Endothelial cell (in vitro differentiated cells): Measurements from ENCODE around the gene BAZ2A. TPM values are rescaled to one million over a fixed set of nuclear protein-coding genes. Genes with fewer than 3 reads are reported as not detected.
"Not testable (repeated sequence)": the region's sequence is repeated elsewhere in the genome, so short reads cannot be mapped to it uniquely, and the experiment has no call there.

Experiments
- DNase-seq: peaks from one replicate; pipeline ENCODE4 v3.0.0; 2021; ENCODE audit warnings: low spot score
- H3K27ac Mint-ChIP-seq: one replicate; pipeline ENCODE4 v1.8.0; 2021; ENCODE audit warnings: mixed read lengths, inconsistent platforms; ENCODE audit not compliant: unreplicated experiment
- H3K27me3 Mint-ChIP-seq: one replicate; pipeline ENCODE4 v1.8.0; 2021; ENCODE audit warnings: mild to moderate bottlenecking, moderate library complexity, mixed read lengths, inconsistent platforms; ENCODE audit not compliant: unreplicated experiment
- H3K36me3 Mint-ChIP-seq: one replicate; pipeline ENCODE4 v1.8.0; 2021; ENCODE audit warnings: mild to moderate bottlenecking, low read depth, mixed read lengths, inconsistent platforms; ENCODE audit not compliant: unreplicated experiment
- H3K4me1 Mint-ChIP-seq: one replicate; pipeline ENCODE4 v1.8.0; 2021; ENCODE audit warnings: mild to moderate bottlenecking, mixed read lengths, inconsistent platforms; ENCODE audit not compliant: unreplicated experiment
- H3K4me3 Mint-ChIP-seq: one replicate; pipeline ENCODE4 v1.8.0; 2021; ENCODE audit warnings: mild to moderate bottlenecking, mixed read lengths, inconsistent platforms; ENCODE audit not compliant: unreplicated experiment
- H3K9me3 Mint-ChIP-seq: one replicate; pipeline ENCODE4 v1.8.0; 2021; ENCODE audit warnings: mixed read lengths, inconsistent platforms; ENCODE audit not compliant: unreplicated experiment
- total RNA-seq: library from RNA; stranded (reverse); fragmentation: NEBNext Ultra II Directional; extraction: Animal tissue kit (Norgen Biotek cat#: 25700); gene quantifications from one replicate; pipeline ENCODE4 v1.2.1, GENCODE V29; 2021; ENCODE audit not compliant: unreplicated experiment
- TF ChIP-seq, protein P1 (sequence below): fragments of 200-600 bp; sonication (generic); IDR thresholded peaks from one replicate; pipeline ENCODE4 v1.5.0; 2021; ENCODE audit warnings: antibody characterized with exemption; ENCODE audit not compliant: unreplicated experiment

BAZ2A gene
- total RNA-seq, 1 donor from 2014 or later: 165 TPM

DNA sequence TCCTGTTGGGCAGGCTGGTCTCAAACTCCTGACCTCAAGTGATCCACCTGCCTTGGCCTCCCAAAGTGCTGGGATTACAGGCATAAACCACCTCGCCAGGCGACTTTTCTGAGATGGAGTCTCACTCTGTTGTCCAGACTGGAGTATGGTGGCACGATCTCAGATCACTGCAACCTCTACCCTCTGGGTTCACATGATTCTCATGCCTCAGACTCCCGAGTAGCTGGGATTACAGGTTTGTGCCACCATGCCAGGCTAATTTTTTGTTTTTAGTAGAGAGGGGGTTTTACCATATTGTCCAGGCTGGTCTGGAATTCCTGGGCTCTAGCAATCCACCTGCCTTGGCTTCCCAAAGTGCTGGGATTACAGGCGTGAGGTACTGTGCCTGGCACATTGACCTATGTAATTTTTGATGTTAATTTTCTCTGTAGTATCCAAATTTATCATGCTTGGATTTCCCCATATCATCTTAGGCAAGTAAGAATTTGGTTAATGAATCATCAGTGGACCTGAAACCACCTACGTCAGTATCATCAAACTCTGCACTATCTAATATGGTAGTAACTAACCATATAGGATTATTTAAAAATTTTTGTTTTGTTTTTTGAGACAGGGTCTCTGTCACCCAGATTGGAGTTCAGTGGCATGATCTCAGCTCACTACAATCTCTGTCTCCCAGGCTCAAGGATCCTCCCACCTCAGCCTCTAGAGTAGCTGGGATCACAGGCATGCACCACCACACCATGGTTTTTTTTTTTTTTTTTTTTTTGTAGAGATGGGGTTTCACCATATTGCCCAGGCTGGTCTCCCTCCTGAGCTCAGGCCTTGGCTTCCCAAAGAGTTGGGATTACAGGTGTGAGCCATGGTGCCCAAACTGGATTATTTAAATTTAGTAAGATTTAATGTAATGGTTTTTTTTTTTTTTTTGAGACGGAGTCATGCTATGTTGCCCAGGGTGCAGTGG is 27.6 kb upstream of the BAZ2A start:
- Mint-ChIP-seq H3K36me3 (peaks cover 16% of the 10 kb centered on the region), H3K4me3 (no peak overlapping the region), H3K9me3 (peaks cover 11% of the 10 kb centered on the region), H3K4me1 (no peaks in the 10 kb centered on the region), H3K27me3 (no peaks in the 10 kb centered on the region), H3K27ac (no peak overlapping the region)
- TF ChIP-seq, protein P1, sequence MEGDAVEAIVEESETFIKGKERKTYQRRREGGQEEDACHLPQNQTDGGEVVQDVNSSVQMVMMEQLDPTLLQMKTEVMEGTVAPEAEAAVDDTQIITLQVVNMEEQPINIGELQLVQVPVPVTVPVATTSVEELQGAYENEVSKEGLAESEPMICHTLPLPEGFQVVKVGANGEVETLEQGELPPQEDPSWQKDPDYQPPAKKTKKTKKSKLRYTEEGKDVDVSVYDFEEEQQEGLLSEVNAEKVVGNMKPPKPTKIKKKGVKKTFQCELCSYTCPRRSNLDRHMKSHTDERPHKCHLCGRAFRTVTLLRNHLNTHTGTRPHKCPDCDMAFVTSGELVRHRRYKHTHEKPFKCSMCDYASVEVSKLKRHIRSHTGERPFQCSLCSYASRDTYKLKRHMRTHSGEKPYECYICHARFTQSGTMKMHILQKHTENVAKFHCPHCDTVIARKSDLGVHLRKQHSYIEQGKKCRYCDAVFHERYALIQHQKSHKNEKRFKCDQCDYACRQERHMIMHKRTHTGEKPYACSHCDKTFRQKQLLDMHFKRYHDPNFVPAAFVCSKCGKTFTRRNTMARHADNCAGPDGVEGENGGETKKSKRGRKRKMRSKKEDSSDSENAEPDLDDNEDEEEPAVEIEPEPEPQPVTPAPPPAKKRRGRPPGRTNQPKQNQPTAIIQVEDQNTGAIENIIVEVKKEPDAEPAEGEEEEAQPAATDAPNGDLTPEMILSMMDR: no peak
- no peak for DNase-seq

DNA sequence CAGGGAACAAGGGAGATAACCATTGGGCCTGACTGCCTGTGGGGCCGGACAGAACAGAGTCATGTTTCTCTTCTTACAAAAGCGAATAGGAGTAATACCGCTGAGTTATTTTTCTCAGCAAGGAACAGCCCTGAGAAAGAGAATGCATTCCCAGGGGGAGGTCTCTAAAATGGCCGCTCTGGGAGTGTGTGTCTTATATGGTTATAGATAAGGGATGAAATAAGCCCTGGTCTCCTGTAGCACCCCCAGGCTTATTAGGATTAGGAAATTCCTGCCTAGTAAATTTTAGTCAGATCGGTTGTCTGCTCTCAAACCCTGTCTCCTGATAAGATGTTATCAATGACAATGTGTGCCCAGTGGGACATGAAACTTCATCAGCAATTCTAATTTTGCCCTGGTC is 23.7 kb upstream of the BAZ2A start:
- peak; percentile 9 for DNase-seq
- not testable (repeated sequence) for H3K4me1 Mint-ChIP-seq, H3K27me3 Mint-ChIP-seq, H3K27ac Mint-ChIP-seq
- H3K36me3 Mint-ChIP-seq: peaks cover 16% of the 10 kb centered on the region
- peaks cover 14% of the 10 kb centered on the region for H3K9me3 Mint-ChIP-seq
- peak overlapping the region; percentile 10 for H3K4me3 Mint-ChIP-seq

- not testable (repeated sequence) for H3K27me3 Mint-ChIP-seq, DNase-seq, H3K27ac Mint-ChIP-seq, H3K9me3 Mint-ChIP-seq, H3K4me3 Mint-ChIP-seq
- H3K36me3 Mint-ChIP-seq: peaks cover 18% of the 10 kb centered on the region
- H3K4me1 Mint-ChIP-seq: peaks cover 26% of the 10 kb centered on the region
Observed at GRCh38 chr12:56648023-56648422, 17.9 kb upstream of the BAZ2A start.

GRCh38 chr12:56645717-56646446 is 15.8 kb upstream of the BAZ2A start, which contains the start of gene ATP5F1B:
Gene ATP5F1B, minus strand, starts transcription at chr12:56645984. Its CDS starts 21 bp downstream, at chr12:56645963.
- H3K27ac Mint-ChIP-seq: peak within 1 kb of the TSS; percentile 96
- H3K4me3 Mint-ChIP-seq: peak within 1 kb of the TSS; percentile 99
- DNase-seq: peak; percentile 82
- no peaks in the 10 kb centered on the region for H3K9me3 Mint-ChIP-seq
- peaks cover 26% of the 10 kb centered on the region for H3K4me1 Mint-ChIP-seq
- H3K36me3 Mint-ChIP-seq: peaks cover 20% of the 10 kb centered on the region
- TF ChIP-seq, protein P1: no peak
- H3K27me3 Mint-ChIP-seq: peaks cover 8% of the 10 kb centered on the region

GRCh38 chr12:56645201-56645716 is 15.1 kb upstream of the BAZ2A start:
- Mint-ChIP-seq H3K9me3 (no peaks in the 10 kb centered on the region), H3K36me3 (peaks cover 24% of the 10 kb centered on the region), H3K27me3 (peaks cover 10% of the 10 kb centered on the region), H3K27ac (peak overlapping the region; percentile 96), H3K4me3 (peak overlapping the region; percentile 99), H3K4me1 (peaks cover 26% of the 10 kb centered on the region)
- TF ChIP-seq, protein P1: no peak
- peak; percentile 17 for DNase-seq
